K562 (cell line): ENCODE measurements around the gene NECTIN1. TPM values are rescaled to one million over a fixed set of nuclear protein-coding genes. Genes with fewer than 3 reads are reported as not detected.
A peak's percentile ranks its signal among the peaks of the same experiment; 100 is the strongest.

Experiments
- ATAC-seq: fragments of 200-7000 bp; cut with Tn5 transposase; 3 replicates; pipeline ENCODE4 v1.9.1; 2020; ENCODE audit warnings: moderate library complexity
- BruUV-seq: library from RNA; stranded (reverse); fragments of 400-500 nt; replicated peaks from 2 replicates; lab custom pipeline; 2021; lab: Mats Ljungman, UMichigan
- CTCF ChIA-PET: fragments of 300-600 bp; formaldehyde crosslinking; extraction: SDS; loops from one replicate; lab custom pipeline; 2021; ENCODE audit warnings: low intra/inter-chr PET ratio; lab: Yijun Ruan, JAX
- POLR2A ChIA-PET: fragments of 300-600, 350-650 bp; sonication (Branson Sonifier 250); formaldehyde crosslinking; extraction: SDS; loops from one replicate; lab custom pipeline; 2021; ENCODE audit warnings: antibody characterized with exemption, inconsistent platforms; lab: Yijun Ruan, JAX
- DNase-seq, 4 experiments: peaks; one replicate each; pipeline versions ENCODE4 v3.0.0 to v3.0.0-alpha.2; 2011 to 2018; ENCODE audit warnings: low spot score in 3 of 4, mixed read lengths in 3 of 4; ENCODE audit errors: extremely low read depth in 1 of 4
- FAIRE-seq: peaks from 2 replicates; lab custom pipeline; 2011; peaks lifted over from hg19 to GRCh38; lab: Jason Lieb, UNC
- H2AFZ ChIP-seq: 2 replicates; pipeline ENCODE4 v1.6.0; 2011; ENCODE audit warnings: low read depth, low read length, control low read depth, inconsistent platforms
- H3K27ac ChIP-seq: fragments of 200-600 bp; 3 replicates; pipeline ENCODE4 v1.8.0; 2011; ENCODE audit warnings: low read depth, mild to moderate bottlenecking, control low read depth, inconsistent platforms, low read length, moderate library complexity, mixed read lengths; ENCODE audit errors: extremely low read depth
- H3K27me3 ChIP-seq, 2 experiments: fragments of 300-600 bp in 1 of 2; 2 replicates in 1 of 2; 3 replicates in 1 of 2; pipeline versions ENCODE4 v1.6.0 to v1.8.0; 2011; ENCODE audit warnings: inconsistent platforms in 2 of 2, low read length in 2 of 2, mild to moderate bottlenecking in 1 of 2, mixed read lengths in 1 of 2, moderate library complexity in 1 of 2; ENCODE audit not compliant: control insufficient read depth in 2 of 2, insufficient read depth in 2 of 2
- H3K36me3 ChIP-seq: fragments of 300-600 bp; 3 replicates; pipeline ENCODE4 v1.8.0; 2011; ENCODE audit warnings: mild to moderate bottlenecking, low read length, inconsistent platforms; ENCODE audit not compliant: control insufficient read depth, insufficient read depth
- H3K4me1 ChIP-seq, 2 experiments: fragments of 200-600 bp in 1 of 2; replicated peaks in 1 of 2; 2 replicates in 1 of 2; 3 replicates in 1 of 2; pipeline versions ENCODE4 v1.5.1 to v1.8.0; 2011; ENCODE audit warnings: inconsistent platforms in 2 of 2, low read length in 2 of 2, mild to moderate bottlenecking in 1 of 2, mixed read lengths in 1 of 2, moderate library complexity in 1 of 2; ENCODE audit not compliant: control insufficient read depth in 2 of 2, insufficient read depth in 2 of 2
- H3K4me2 ChIP-seq: 2 replicates; pipeline ENCODE4 v1.6.1; 2011; ENCODE audit warnings: low read length, control low read depth, inconsistent platforms, mixed read lengths; ENCODE audit not compliant: insufficient read depth
- H3K4me3 ChIP-seq: fragments of 200-600 bp; sonication (generic), shearing (Covaris generic); 2 replicates; pipeline ENCODE4 v1.5.1; 2016; ENCODE audit warnings: control low read depth, inconsistent platforms
- H3K79me2 ChIP-seq: fragments of 200-600 bp; 3 replicates; pipeline ENCODE4 v1.8.0; 2011; ENCODE audit warnings: low read length, inconsistent platforms; ENCODE audit not compliant: control insufficient read depth, insufficient read depth
- H3K9ac ChIP-seq, 2 experiments: 2 replicates each; pipeline versions ENCODE4 v1.6.0 to v1.6.1; 2011; ENCODE audit warnings: low read depth in 2 of 2, low read length in 2 of 2, control low read depth in 1 of 2, inconsistent platforms in 1 of 2, mild to moderate bottlenecking in 1 of 2, mixed read lengths in 1 of 2; ENCODE audit not compliant: insufficient read depth in 1 of 2
- H3K9me1 ChIP-seq: one replicate; pipeline ENCODE4 v1.6.0; 2011; ENCODE audit warnings: inconsistent platforms, mild to moderate bottlenecking, low read length, moderate library complexity; ENCODE audit not compliant: control insufficient read depth, insufficient read depth
- H3K9me3 ChIP-seq: replicated peaks from 2 replicates; pipeline ENCODE4 v1.5.1; 2011; ENCODE audit warnings: low read depth, low read length, inconsistent platforms; ENCODE audit not compliant: control insufficient read depth, insufficient read depth
- H4K20me1 ChIP-seq: replicated peaks from 2 replicates; pipeline ENCODE4 v1.6.1; 2011; ENCODE audit warnings: low read length, inconsistent platforms, mixed read lengths; ENCODE audit not compliant: control insufficient read depth, insufficient read depth
- CTCF ChIP-seq, 3 experiments: IDR thresholded peaks in 2 of 3; conservative IDR thresholded peaks in 1 of 3; 2 replicates each; pipeline ENCODE4 v1.5.1; 2011 to 2012; ENCODE audit warnings: low read length in 3 of 3, mild to moderate bottlenecking in 3 of 3, control low read depth in 2 of 3, improper control_type of control experiment in 1 of 3, inconsistent platforms in 1 of 3, low read depth in 1 of 3, mixed read lengths in 1 of 3, moderate library complexity in 1 of 3; ENCODE audit not compliant: insufficient read depth in 2 of 3
- FOXM1 ChIP-seq, 2 experiments: fragments of 450-650 bp in 1 of 2; sonication (generic) in 1 of 2; formaldehyde crosslinking in 1 of 2; IDR thresholded peaks; 2 replicates each; pipeline versions ENCODE4 v1.6.1 to v1.9.0; 2017 to 2022; ENCODE audit warnings: low read depth in 2 of 2, mild to moderate bottlenecking in 2 of 2, missing genetic modification reagents in 1 of 2, moderate library complexity in 1 of 2
- FUS ChIP-seq: fragments of 200-400 bp; formaldehyde crosslinking; optimal IDR thresholded peaks from 2 replicates; pipeline ENCODE3; 2017; ENCODE audit warnings: low read depth, low read length
- GTF2F1 ChIP-seq: IDR thresholded peaks from 2 replicates; pipeline ENCODE4 v1.6.1; 2011; ENCODE audit warnings: low read depth, low read length, improper control_type of control experiment
- JUN ChIP-seq, 2 experiments: sonication (generic) in 1 of 2; formaldehyde crosslinking in 1 of 2; IDR thresholded peaks; 2 replicates each; pipeline versions ENCODE4 v1.6.1 to v1.8.0; 2012 to 2022; ENCODE audit warnings: borderline replicate concordance in 2 of 2, mild to moderate bottlenecking in 2 of 2, improper control_type of control experiment in 1 of 2, low read depth in 1 of 2, low read length in 1 of 2, missing genetic modification reagents in 1 of 2
- JUND ChIP-seq, 2 experiments: IDR thresholded peaks; 2 replicates in 1 of 2; 3 replicates in 1 of 2; pipeline ENCODE4 v1.6.1; 2011; ENCODE audit warnings: borderline replicate concordance in 2 of 2, low read depth in 2 of 2, low read length in 2 of 2, improper control_type of control experiment in 1 of 2, missing biosample characterization in 1 of 2, missing genetic modification characterization in 1 of 2, missing genetic modification reagents in 1 of 2
- LCOR ChIP-seq: sonication (generic); formaldehyde crosslinking; IDR thresholded peaks from 2 replicates; pipeline ENCODE4 v1.8.0; 2022; ENCODE audit warnings: mild to moderate bottlenecking, missing genetic modification reagents
- NCOA1 ChIP-seq: fragments of 450-650 bp; IDR thresholded peaks from 2 replicates; pipeline ENCODE4 v1.6.1; 2016; ENCODE audit warnings: low read depth
- NR2F6 ChIP-seq: fragments of 450-650 bp; formaldehyde crosslinking; IDR thresholded peaks from 2 replicates; pipeline ENCODE4 v1.4.0; 2020; ENCODE audit warnings: mild to moderate bottlenecking
- RB1 ChIP-seq: fragments of 450-650 bp; IDR thresholded peaks from 2 replicates; pipeline ENCODE4 v1.6.1; 2017; ENCODE audit warnings: low read depth, mild to moderate bottlenecking
- RERE ChIP-seq: sonication (generic); formaldehyde crosslinking; IDR thresholded peaks from 2 replicates; pipeline ENCODE4 v1.8.0; 2023; ENCODE audit warnings: missing genetic modification reagents, mild to moderate bottlenecking, borderline replicate concordance
- WGBS: fragments of 100-300 bp; shearing (Covaris generic); methylation state at CpG from one replicate; pipeline ENCODE4 v1.1.6; 2016; ENCODE audit warnings: low coverage, mixed read lengths; ENCODE audit not compliant: insufficient coverage; ENCODE audit errors: missing lambda C conversion rate; 5-methylcytosine and 5-hydroxymethylcytosine counted together
- in situ Hi-C: fragments of 300-500 bp; cut with MboI; formaldehyde crosslinking; loops from 4 replicates; pipeline ENCODE4 v1.15.0; 2018; ENCODE audit warnings: inconsistent platforms, mixed read lengths
- intact Hi-C: fragments of 100-400 bp; cut with micrococcal nuclease; formaldehyde crosslinking; loops from 2 replicates; pipeline ENCODE4 v1.14.2; 2022
- polyA plus RNA-seq, 8 experiments: library from polyadenylated mRNA; depleted of rRNA in 4 of 8; stranded (reverse) in 5 of 8; unstranded in 3 of 8; fragments of >200 nt; fragmentation: Nextera tagmentation in 2 of 8; fragmentation: Illumina TruSeq in 1 of 8; extraction: Ambion mirVana in 2 of 8; extraction: Trizol in 1 of 8; gene quantifications; 2 replicates each; pipeline versions ENCODE4 v1.2.1 to v1.2.3, GENCODE V29; 2011 to 2014; ENCODE audit warnings: inconsistent platforms in 1 of 8, missing spikeins in 1 of 8
- total RNA-seq, 7 experiments: library from RNA; depleted of rRNA in 6 of 7; stranded (reverse); fragments of >200 nt in 6 of 7; fragmentation: Illumina TruSeq in 2 of 7; extraction: Trizol in 2 of 7; gene quantifications; 2 replicates each; pipeline versions ENCODE4 v1.2.1 to v1.2.3, GENCODE V29; 2011 to 2021; ENCODE audit warnings: low replicate concordance in 1 of 7

NECTIN1 gene
- total and polyA plus RNA-seq, 9 of the 15 experiments (the other 6 are each of a cell fraction or from before 2014, with no cell fraction given) = 0.09 to 0.53 (median 0.23) TPM; not detected in 2

- Histone ChIP-seq H3K79me2 (no peaks in the 10 kb centered on the region), H3K4me2 (no peak overlapping the region), H3K9ac (no peak overlapping the region), H4K20me1 (peaks cover 6% of the 10 kb centered on the region), H3K9me3 (no peaks in the 10 kb centered on the region), H3K4me1 (no peaks in the 10 kb centered on the region), H3K4me3 (no peak overlapping the region), H3K27me3 (peaks cover 4 to 78% of the 10 kb centered on the region in 2 experiments; a peak in 4 of 5 replicates), H2AFZ (no peak overlapping the region), H3K27ac (no peak overlapping the region), H3K9me1 (no peaks in the 10 kb centered on the region), H3K36me3 (no peaks in the 10 kb centered on the region)
- peak; percentile 17 to 54 (median 43) for DNase-seq
- WGBS = 1% methylated on average over 13 of the region's 13 CpGs
- ChIA-PET CTCF (interaction anchor here (0.6 kb wide), 1 partner anchor 387 kb away, joined by 3 read pairs; no protein-coding TSS in a partner anchor), POLR2A (interaction anchor here (0.6 to 1.2 kb wide), 2 partner anchors 14 to 72 kb away, joined by 3 to 4 read pairs; no protein-coding TSS in a partner anchor)
- no TSS peak for BruUV-seq
- in situ Hi-C loops (no loop called here), intact Hi-C loops (no loop called here)
- peak; percentile 83 for ATAC-seq
- FAIRE-seq = peak; percentile 11
- TF ChIP-seq LCOR (CRISPR knock-in tag) (no peak), RERE (CRISPR knock-in tag) (no peak), FOXM1 (IDR thresholded peaks at IDR 0.05; ENCODE audit: low read depth) (no peak), FOXM1 (CRISPR knock-in tag; IDR thresholded peaks at IDR 0.05; ENCODE audit: low read depth) (no peak), RB1 (0 out of 2 replicates have a peak, but pooled peaks have one; percentile 21), JUND (IDR thresholded peaks at IDR 0.05; ENCODE audit: borderline replicate concordance, low read depth, low read length) (no peak), JUND (tag; IDR thresholded peaks at IDR 0.05; ENCODE audit: borderline replicate concordance, low read depth, low read length) (no peak), NR2F6 (CRISPR knock-in tag) (no peak), JUN (IDR thresholded peaks at IDR 0.05; ENCODE audit: borderline replicate concordance, low read depth, low read length) (no peak), JUN (CRISPR knock-in tag; IDR thresholded peaks at IDR 0.05; ENCODE audit: borderline replicate concordance) (no peak), FUS (no peak), GTF2F1 (no peak), CTCF (IDR thresholded peaks at IDR 0.05 in 2 of 3, conservative IDR thresholded peaks at IDR 0.05 in 1 of 3; ENCODE audit: insufficient read depth in 2 of 3, low read depth in 1 of 3, low read length in 3 of 3) (peak; percentile 48 to 79 (median 63)), NCOA1 (no peak)
These were observed 7.6 kb downstream of the NECTIN1 start for GRCh38 chr11:119721129-119722120.
